VCaP (cell line): ENCODE results near the gene HMGA1.

Experiments used
- H3K27ac ChIP-seq: fragments of 450-650 bp; 2 replicates; pipeline ENCODE4 v1.5.1; 2017
- TF ChIP-seq, protein P1 (sequence below): fragments of 450-650 bp; conservative IDR thresholded peaks from 2 replicates; pipeline ENCODE4 v1.5.1; 2017; ENCODE audit warnings: mild to moderate bottlenecking, moderate library complexity

Gene HMGA1

DNA sequence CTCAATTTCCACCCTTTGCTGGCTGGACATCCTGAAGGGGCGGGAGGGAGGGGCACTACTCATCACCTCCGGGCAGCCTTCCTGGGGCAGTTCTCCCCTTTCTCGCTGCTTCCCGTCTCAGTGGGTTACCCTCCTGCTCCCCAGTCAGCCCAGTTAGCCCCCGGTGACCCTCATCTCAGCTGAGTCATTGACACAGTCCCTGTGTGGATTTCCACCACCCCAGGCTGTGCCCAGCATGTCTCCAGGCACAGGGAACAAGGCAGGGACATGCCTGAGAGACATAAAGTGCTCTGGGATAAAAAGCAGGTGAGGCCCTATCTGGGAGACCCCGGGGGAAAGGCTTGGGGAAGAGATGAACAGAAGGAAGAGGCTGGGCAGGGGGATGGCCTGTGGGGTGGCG, 29.9 kb upstream of the HMGA1 start:
- TF ChIP-seq, protein P1, sequence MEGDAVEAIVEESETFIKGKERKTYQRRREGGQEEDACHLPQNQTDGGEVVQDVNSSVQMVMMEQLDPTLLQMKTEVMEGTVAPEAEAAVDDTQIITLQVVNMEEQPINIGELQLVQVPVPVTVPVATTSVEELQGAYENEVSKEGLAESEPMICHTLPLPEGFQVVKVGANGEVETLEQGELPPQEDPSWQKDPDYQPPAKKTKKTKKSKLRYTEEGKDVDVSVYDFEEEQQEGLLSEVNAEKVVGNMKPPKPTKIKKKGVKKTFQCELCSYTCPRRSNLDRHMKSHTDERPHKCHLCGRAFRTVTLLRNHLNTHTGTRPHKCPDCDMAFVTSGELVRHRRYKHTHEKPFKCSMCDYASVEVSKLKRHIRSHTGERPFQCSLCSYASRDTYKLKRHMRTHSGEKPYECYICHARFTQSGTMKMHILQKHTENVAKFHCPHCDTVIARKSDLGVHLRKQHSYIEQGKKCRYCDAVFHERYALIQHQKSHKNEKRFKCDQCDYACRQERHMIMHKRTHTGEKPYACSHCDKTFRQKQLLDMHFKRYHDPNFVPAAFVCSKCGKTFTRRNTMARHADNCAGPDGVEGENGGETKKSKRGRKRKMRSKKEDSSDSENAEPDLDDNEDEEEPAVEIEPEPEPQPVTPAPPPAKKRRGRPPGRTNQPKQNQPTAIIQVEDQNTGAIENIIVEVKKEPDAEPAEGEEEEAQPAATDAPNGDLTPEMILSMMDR, result no peak
- H3K27ac ChIP-seq, result no peak overlapping the region

DNA sequence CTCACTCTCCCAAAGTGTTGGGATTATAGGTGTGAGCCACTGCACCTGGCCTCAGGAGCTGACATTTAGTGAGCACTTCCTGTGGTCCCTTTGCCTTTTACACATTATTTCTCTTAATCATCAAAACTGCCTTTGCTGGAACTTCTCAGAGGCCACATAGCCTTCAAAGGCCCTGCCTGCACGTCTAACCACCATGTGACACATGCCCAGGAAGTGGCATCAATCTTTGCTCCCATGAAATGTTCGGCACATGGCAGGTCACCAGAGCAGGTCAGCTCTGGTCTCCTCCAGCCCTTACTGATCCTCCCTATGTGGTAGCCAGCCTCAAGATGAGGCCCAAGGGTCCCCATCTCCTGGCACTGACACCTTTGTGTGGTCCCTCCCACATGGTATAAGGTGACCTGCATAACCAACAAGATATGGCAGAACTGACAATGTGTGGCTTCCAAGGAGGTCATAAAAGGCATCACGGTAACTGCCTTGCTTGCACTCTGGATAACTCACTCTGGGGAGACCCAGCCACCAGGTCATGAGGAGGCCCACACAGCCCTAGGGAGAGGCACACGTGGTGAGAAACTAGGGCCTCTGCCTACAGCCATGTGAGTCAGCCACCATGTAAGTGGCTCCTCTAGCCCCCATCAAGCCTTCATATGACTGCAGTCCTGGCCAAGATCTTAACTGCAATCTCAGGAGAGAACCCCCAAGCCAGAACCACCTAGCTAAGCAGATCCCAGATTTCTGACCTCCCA, 28.8 kb upstream of the HMGA1 start:
- no peak overlapping the region for H3K27ac ChIP-seq
- TF ChIP-seq, protein P1, result no peak

- no peak overlapping the region for H3K27ac ChIP-seq
- TF ChIP-seq, protein P1, result no peak
Observed at GRCh38 chr6:34213772-34214171, 22.9 kb upstream of the HMGA1 start.

- TF ChIP-seq, protein P1, result no peak
- H3K27ac ChIP-seq, result no peak overlapping the region
Observed at GRCh38 chr6:34218691-34219090, 18.0 kb upstream of the HMGA1 start.

GRCh38 chr6:34223381-34223955, 13.2 kb upstream of the HMGA1 start:
- TF ChIP-seq, protein P1, result no peak

DNA sequence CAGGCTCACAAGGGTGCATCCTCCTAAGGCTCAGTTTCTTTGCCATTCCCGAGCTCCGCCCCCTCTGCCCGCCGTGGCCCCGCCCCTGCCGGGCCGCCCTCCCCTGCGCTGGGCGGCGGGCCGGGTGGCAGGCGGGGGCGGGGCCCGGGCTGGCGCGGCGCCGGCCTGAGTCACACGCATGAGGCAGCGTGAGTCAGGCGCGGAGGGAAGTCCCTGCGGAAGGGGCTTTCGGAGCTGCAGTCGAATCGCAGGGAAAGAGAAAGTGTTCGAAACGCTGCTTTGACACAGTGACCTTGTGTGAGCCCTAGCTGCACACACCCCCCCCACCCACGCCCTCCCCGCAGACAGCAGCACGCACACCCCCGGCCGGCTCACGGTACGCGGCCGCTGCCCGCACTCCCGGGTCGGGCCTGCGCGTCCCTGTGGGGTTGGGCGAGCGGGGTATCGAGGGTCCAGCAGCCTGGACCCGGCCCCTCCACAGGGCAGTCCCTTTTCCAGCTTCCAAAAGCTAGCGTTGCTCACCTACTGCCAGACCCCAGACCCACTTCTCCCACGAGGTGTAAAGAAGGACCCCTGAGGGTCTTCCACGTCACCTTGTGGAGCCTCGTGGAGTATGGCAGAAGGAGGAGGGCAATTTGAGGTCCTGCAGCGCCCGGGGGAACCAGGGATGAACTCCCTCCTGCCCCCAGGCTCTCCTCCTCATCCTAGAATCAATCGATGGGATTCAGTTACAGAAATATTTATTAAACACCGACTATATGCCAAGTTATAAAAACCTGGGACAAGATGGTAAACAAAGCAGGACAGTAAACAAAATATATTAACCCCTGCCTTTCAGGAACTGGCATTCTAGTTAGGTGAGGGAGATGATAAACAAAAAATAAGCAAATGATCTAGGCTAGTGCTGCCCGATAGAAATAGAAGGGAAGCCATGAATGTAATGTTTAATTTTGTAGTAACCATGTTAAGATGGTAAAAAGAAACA, 12.4 kb upstream of the HMGA1 start:
- peak overlapping the region; percentile 100 for H3K27ac ChIP-seq

More at GRCh38 chr6:34223381-34223955, 13.2 kb upstream of the HMGA1 start:
- peak overlapping the region; percentile 100 for H3K27ac ChIP-seq

More for the DNA sequence above, 12.4 kb upstream of the HMGA1 start:
- TF ChIP-seq, protein P1, result no peak
